Neutrophil (primary cell): ENCODE results near the gene HOXA5.

Source experiments
- H3K27ac ChIP-seq: fragments of 200-600 bp; sonication (generic); 2 replicates; pipeline ENCODE4 v1.5.1; 2016; ENCODE audit warnings: mild to moderate bottlenecking, moderate library complexity
- H3K27me3 ChIP-seq: fragments of 200-600 bp; sonication (generic); 2 replicates; pipeline ENCODE4 v1.6.0; 2016; ENCODE audit warnings: mild to moderate bottlenecking
- H3K36me3 ChIP-seq: fragments of 200-600 bp; sonication (generic); 2 replicates; pipeline ENCODE4 v1.5.1; 2017
- H3K4me1 ChIP-seq, 2 experiments: fragments of 200-600 bp in 1 of 2; sonication (generic) in 1 of 2; 1 replicate in 1 of 2; 2 replicates in 1 of 2; pipeline versions ENCODE4 v1.5.1 to v1.6.1; 2013 to 2016; ENCODE audit warnings: low read depth in 1 of 2, low read length in 1 of 2, mild to moderate bottlenecking in 1 of 2, moderate library complexity in 1 of 2; ENCODE audit not compliant: control insufficient read depth in 1 of 2, insufficient read depth in 1 of 2
- H3K4me3 ChIP-seq, 2 experiments: fragments of 200-600 bp in 1 of 2; sonication (generic) in 1 of 2; 1 replicate in 1 of 2; 2 replicates in 1 of 2; pipeline ENCODE4 v1.5.1; 2013 to 2016; ENCODE audit warnings: low read depth in 1 of 2, low read length in 1 of 2, mild to moderate bottlenecking in 1 of 2, moderate library complexity in 1 of 2
- H3K9me3 ChIP-seq: fragments of 200-600 bp; sonication (generic); 2 replicates; pipeline ENCODE4 v1.5.1; 2016
- TF ChIP-seq, protein P1 (sequence below): fragments of 200-600 bp; sonication (generic); IDR thresholded peaks from 2 replicates; pipeline ENCODE4 v1.5.1; 2016; ENCODE audit warnings: antibody characterized with exemption

HOXA5 gene

DNA sequence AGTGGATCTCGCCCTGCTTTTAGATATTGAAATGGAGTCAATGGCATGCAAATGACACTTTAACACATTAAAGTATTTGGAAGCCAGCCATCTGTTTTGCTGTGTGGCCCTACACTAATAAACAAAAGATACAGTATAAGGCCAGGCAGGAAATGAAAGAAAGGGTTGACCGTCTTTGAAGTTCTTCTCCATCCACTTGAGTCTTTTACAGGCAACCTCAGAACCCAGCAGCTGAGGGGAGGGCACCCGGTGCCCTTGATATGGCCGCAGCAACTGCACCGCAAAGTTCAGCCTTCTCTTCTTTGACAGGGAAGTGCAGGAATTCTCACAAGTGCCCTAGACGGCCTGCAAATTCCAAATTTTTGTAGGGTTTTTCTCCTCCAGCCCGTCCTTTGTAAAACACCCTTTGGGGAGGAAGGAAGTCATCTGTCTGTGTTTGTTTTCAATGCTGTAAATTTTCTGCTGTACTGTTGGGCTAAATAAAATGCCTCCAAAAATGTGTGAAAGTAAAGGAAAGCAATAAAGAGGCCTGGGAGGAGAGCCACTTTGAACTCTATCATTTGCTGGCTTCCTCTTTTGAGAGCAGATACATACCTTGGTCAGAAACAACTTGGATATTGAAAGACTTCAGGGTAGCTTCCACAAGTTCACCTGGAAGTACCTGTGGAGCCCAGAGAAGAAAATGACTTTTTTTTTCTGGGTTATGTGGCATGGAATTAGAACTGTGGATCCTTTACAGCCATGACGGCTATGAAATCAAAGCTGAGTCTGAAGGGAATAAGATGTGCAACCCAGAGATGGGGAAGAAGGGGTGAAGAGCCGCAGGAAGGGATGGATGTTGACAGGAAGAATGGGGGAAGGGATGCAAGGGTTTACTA, 51.3 kb downstream of the HOXA5 start:
- Histone ChIP-seq H3K4me3 (no peak overlapping the region), H3K27ac (no peak overlapping the region), H3K9me3 (no peaks in the 10 kb centered on the region), H3K4me1 (peaks cover 14 to 24% of the 10 kb centered on the region in 2 experiments), H3K36me3 (no peaks in the 10 kb centered on the region), H3K27me3 (peaks cover 84% of the 10 kb centered on the region)
- TF ChIP-seq, protein P1, sequence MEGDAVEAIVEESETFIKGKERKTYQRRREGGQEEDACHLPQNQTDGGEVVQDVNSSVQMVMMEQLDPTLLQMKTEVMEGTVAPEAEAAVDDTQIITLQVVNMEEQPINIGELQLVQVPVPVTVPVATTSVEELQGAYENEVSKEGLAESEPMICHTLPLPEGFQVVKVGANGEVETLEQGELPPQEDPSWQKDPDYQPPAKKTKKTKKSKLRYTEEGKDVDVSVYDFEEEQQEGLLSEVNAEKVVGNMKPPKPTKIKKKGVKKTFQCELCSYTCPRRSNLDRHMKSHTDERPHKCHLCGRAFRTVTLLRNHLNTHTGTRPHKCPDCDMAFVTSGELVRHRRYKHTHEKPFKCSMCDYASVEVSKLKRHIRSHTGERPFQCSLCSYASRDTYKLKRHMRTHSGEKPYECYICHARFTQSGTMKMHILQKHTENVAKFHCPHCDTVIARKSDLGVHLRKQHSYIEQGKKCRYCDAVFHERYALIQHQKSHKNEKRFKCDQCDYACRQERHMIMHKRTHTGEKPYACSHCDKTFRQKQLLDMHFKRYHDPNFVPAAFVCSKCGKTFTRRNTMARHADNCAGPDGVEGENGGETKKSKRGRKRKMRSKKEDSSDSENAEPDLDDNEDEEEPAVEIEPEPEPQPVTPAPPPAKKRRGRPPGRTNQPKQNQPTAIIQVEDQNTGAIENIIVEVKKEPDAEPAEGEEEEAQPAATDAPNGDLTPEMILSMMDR, result no peak

DNA sequence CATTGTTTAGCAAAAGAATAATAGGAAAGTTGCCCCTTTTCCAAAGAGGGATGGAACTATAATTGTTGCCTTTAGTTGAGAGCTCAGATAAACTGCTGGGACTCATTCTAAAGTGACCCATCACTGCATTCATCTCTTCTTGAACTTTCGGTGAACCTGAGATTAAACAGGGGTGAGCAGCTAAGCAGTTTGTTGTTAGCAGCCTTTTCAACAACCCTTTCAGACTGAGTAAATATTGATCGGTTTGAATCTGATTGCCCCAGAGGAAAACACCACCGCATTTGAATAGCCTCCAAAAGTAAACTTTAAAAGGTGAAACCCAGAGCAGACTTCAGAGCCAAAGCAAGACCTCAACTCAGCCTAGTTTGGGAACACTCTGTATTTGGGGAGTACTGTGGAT, 52.4 kb downstream of the HOXA5 start:
- no peak overlapping the region for H3K4me3 ChIP-seq
- peaks cover 95% of the 10 kb centered on the region for H3K27me3 ChIP-seq
- no peak overlapping the region for H3K27ac ChIP-seq
- TF ChIP-seq, protein P1, result no peak
- no peaks in the 10 kb centered on the region for H3K9me3 ChIP-seq
- H3K36me3 ChIP-seq, result no peaks in the 10 kb centered on the region
- peaks cover 9 to 23% of the 10 kb centered on the region in 2 experiments for H3K4me1 ChIP-seq
